Thymus (tissue), 11 donors: ENCODE results near the gene FBXW11. TPM values are rescaled to one million over a fixed set of nuclear protein-coding genes. Genes with fewer than 3 reads are reported as not detected.

Source experiments
- DNase-seq, 9 donors: peaks; one replicate each; pipeline ENCODE4 v3.0.0-alpha.2; 2013; ENCODE audit warnings: low spot score in 9 of 9, low read depth in 6 of 9, missing footprints in 1 of 9
- H3K27ac ChIP-seq, 2 donors: one replicate each; pipeline ENCODE4 v1.5.1; 2013; ENCODE audit warnings: control low read depth in 1 of 2, low read depth in 1 of 2, low read length in 1 of 2, mild to moderate bottlenecking in 1 of 2, moderate library complexity in 1 of 2
- H3K27me3 ChIP-seq, 2 donors: one replicate each; pipeline ENCODE4 v1.5.1; 2013; ENCODE audit warnings: low read length in 1 of 2; ENCODE audit not compliant: control insufficient read depth in 2 of 2, insufficient read depth in 1 of 2
- H3K36me3 ChIP-seq, 2 donors: one replicate each; pipeline ENCODE4 v1.5.1; 2013; ENCODE audit warnings: low read length in 1 of 2, mild to moderate bottlenecking in 1 of 2, moderate library complexity in 1 of 2; ENCODE audit not compliant: control insufficient read depth in 2 of 2, insufficient read depth in 2 of 2
- H3K4me1 ChIP-seq, 2 donors: one replicate each; pipeline ENCODE4 v1.5.1; 2013; ENCODE audit warnings: low read length in 2 of 2; ENCODE audit not compliant: control insufficient read depth in 2 of 2, insufficient read depth in 2 of 2
- H3K4me3 ChIP-seq, 2 donors: one replicate each; pipeline ENCODE4 v1.5.1; 2013; ENCODE audit warnings: low read length in 2 of 2, control low read depth in 1 of 2, mild to moderate bottlenecking in 1 of 2
- H3K9me3 ChIP-seq, 2 donors: one replicate each; pipeline ENCODE4 v1.5.1; 2013; ENCODE audit warnings: low read length in 1 of 2, mild to moderate bottlenecking in 1 of 2; ENCODE audit not compliant: control insufficient read depth in 2 of 2, insufficient read depth in 1 of 2
- WGBS: extraction: QIAGEN DNeasy Blood & Tissue Kit; methylation state at CpG from one replicate; pipeline ENCODE4 v1.1.7; 2013; 5-methylcytosine and 5-hydroxymethylcytosine counted together
- polyA plus RNA-seq: library from polyadenylated mRNA; stranded (reverse); fragments of 200-250 nt; gene quantifications from one replicate; pipeline ENCODE4 v1.2.3, GENCODE V29; 2013
- total RNA-seq: library from RNA; stranded (reverse); fragments of 120-200 nt; gene quantifications from one replicate; pipeline ENCODE4 v1.2.4, GENCODE V29; 2013
- donor health status: healthy.

Gene FBXW11
- total and polyA plus RNA-seq, 2 donors: 12.5 to 27.5 TPM

DNA sequence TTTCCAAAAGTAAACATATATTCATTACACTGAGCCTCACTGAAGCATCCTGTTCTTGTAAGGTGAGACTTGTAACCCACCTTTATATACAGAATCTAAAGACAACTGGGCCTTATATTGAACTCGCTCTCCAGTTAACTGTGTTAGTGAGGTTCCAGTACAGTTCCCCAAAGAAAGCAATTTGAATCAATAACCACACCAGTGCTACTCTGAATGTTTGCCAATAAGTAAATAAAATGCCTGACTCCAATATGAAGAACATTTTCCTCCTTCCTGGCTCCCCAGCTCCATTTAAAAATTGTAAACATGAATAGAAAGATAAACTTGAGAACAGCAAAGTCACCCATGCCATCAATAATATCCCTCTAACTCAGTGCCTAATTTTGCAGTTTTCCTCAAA lies 50.1 kb downstream of the FBXW11 start:
- Histone ChIP-seq H3K36me3 (no peaks in the 10 kb centered on the region), H3K27ac (no peak overlapping the region), H3K4me1 (peaks cover 7 to 18% of the 10 kb centered on the region in 2 donors), H3K4me3 (no peak overlapping the region), H3K9me3 (no peaks in the 10 kb centered on the region), H3K27me3 (no peaks in the 10 kb centered on the region)
- no peak for DNase-seq
- 92% methylated on average over 1 of the region's 1 CpG for WGBS

GRCh38 chr5:171955761-171956160 lies 50.7 kb downstream of the FBXW11 start:
- 93% methylated on average over 4 of the region's 4 CpGs for WGBS
- Histone ChIP-seq H3K27me3 (no peaks in the 10 kb centered on the region), H3K36me3 (no peaks in the 10 kb centered on the region), H3K27ac (no peak overlapping the region), H3K4me1 (peaks cover 7 to 18% of the 10 kb centered on the region in 2 donors), H3K9me3 (no peaks in the 10 kb centered on the region), H3K4me3 (no peak overlapping the region)
- DNase-seq: no peak

- H3K27me3 ChIP-seq: no peaks in the 10 kb centered on the region
- H3K4me1 ChIP-seq: peaks cover 7 to 18% of the 10 kb centered on the region in 2 donors
- H3K27ac ChIP-seq: no peak overlapping the region
- 95% methylated on average over 1 of the region's 1 CpG for WGBS
- H3K9me3 ChIP-seq: no peaks in the 10 kb centered on the region
- no peak for DNase-seq
- H3K36me3 ChIP-seq: no peaks in the 10 kb centered on the region
- H3K4me3 ChIP-seq: no peak overlapping the region
These were observed 51.7 kb downstream of the FBXW11 start for GRCh38 chr5:171954721-171955120.

DNA sequence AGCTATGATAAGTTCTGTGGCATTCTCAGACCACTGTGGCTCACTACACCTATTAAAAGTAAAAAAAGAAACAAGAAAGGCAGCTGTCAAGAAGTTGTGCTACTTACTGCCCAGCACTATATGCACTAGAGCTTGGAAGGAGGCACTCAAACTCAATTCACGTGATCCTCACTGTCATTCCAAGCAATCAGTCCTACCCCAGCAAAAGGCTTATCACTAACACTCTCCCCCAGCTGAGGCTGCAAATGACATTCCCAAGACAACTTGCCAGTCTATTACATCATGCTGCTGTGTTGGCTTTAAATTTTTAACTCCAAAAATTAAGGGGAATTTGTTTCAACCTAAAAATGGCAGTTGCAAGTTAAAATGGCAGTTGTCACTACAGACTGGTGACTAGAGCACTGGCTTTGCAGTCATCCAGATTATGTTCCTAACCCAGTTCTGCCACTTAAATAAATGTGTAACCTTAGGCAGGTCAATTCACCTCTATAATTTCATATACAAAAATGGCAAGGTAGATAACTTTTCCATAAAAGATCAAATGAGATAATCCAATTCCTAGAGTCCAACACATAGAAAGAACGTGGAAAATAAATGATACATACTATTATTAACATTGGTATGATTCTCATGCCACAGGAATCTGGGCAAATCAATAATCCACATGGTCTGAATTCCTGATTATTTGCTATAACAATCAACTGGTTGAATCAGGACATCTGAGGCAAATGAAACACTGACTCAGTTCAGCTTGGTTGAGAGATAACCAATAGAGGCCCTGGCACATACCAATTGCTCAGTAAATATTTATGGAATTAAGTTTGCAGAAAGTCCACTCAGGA lies 52.4 kb downstream of the FBXW11 start:
- Histone ChIP-seq H3K36me3 (no peaks in the 10 kb centered on the region), H3K27me3 (no peaks in the 10 kb centered on the region), H3K9me3 (no peaks in the 10 kb centered on the region), H3K4me3 (no peak overlapping the region), H3K27ac (no peak overlapping the region), H3K4me1 (peaks cover 7 to 18% of the 10 kb centered on the region in 2 donors)
- WGBS: 96% methylated on average over 2 of the region's 2 CpGs
- no peak for DNase-seq

- Histone ChIP-seq H3K4me1 (peaks cover 4 to 7% of the 10 kb centered on the region in 2 donors), H3K27ac (no peak overlapping the region), H3K9me3 (no peaks in the 10 kb centered on the region), H3K27me3 (no peaks in the 10 kb centered on the region), H3K36me3 (no peaks in the 10 kb centered on the region), H3K4me3 (no peak overlapping the region)
- WGBS: 65% methylated on average over 5 of the region's 5 CpGs
- DNase-seq: no peak
These were observed 54.4 kb downstream of the FBXW11 start for GRCh38 chr5:171952021-171952420.

DNA sequence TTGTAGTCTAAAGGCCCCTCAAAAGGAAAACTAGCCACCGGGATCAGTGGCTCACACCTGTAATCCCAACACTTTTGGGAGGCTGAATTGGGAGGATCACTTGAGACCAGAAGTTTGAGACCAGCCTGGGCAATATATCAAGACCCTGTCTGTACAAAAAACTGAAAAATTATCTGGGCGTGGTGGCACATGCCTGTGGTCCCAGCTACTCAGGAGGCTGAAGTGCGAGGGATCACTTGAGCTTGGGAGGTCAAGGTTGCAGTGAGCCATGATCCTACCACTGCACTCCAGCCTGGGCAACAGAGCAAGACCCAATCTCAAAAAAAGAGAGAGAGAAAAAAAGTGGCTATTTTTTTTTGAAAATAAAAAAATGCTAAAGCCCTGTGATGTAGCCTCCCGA lies 55.2 kb downstream of the FBXW11 start:
- 74% methylated on average over 4 of the region's 4 CpGs for WGBS
- H3K36me3 ChIP-seq: no peaks in the 10 kb centered on the region
- no peak overlapping the region for H3K27ac ChIP-seq
- H3K9me3 ChIP-seq: no peaks in the 10 kb centered on the region
- H3K27me3 ChIP-seq: no peaks in the 10 kb centered on the region
- DNase-seq: no peak
- H3K4me3 ChIP-seq: no peak overlapping the region
- H3K4me1 ChIP-seq: no peaks in the 10 kb centered on the region

DNA sequence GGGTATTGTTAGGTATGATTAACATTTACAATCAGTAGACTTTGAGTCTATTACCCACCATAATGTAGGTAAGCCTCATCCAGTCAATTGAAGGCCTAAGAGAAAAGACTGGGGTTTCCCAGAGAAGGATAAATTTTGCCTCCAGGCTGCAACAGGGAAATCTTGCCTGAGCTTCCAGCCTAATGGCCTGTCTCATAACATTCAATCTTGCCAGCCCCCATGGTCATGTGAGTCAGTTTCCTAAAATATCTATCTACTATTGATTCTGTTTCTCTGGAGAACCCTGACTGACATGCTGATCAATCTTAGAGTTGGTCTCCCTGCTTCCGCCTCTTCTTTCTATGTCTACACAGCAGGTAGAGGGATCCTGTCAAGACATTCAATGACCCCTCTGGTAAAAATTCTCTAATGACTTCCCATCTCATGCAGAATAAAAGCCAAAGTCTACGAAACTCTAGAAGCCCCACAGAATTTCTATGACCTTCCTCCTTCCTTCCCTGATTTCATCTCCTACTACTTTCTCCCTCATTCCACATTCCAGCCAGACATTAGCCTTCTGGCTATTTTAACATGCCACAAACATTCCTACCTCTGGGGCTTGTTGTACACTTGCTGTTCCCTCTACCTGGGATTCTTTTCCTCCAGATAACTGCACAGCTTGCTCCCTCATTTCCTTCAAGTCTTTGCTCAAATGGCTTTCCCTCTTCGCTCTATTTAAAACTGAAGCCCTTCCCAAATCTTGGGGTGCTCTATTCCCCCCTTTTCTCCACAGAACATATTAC lies 60.2 kb downstream of the FBXW11 start:
- Histone ChIP-seq H3K4me1 (no peaks in the 10 kb centered on the region), H3K27ac (no peak overlapping the region), H3K4me3 (no peak overlapping the region), H3K36me3 (no peaks in the 10 kb centered on the region), H3K27me3 (no peaks in the 10 kb centered on the region), H3K9me3 (no peaks in the 10 kb centered on the region)
- no peak for DNase-seq
- 97% methylated on average over 3 of the region's 3 CpGs for WGBS

DNA sequence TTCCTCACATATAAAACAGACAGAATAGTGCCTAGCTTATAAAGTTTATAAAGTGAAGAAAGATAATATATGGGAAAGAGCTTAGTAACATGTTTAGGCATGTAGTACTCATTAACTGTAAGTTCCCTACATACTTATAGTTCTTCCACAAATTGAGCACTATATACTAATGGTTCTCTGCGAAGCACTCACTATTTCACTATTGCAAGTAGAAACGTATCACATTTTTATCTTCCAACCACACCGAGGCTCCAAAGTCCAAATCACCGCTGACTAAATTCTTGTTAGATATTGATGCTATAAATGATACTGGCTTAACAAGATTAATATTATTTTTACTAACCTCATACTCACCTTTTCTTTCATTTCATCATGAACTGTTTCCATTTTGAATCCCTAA lies 61.0 kb downstream of the FBXW11 start:
- Histone ChIP-seq H3K4me1 (no peaks in the 10 kb centered on the region), H3K27ac (no peak overlapping the region), H3K27me3 (no peaks in the 10 kb centered on the region), H3K36me3 (no peaks in the 10 kb centered on the region), H3K9me3 (no peaks in the 10 kb centered on the region), H3K4me3 (no peak overlapping the region)
- DNase-seq: no peak
- WGBS: 96% methylated on average over 4 of the region's 4 CpGs

DNA sequence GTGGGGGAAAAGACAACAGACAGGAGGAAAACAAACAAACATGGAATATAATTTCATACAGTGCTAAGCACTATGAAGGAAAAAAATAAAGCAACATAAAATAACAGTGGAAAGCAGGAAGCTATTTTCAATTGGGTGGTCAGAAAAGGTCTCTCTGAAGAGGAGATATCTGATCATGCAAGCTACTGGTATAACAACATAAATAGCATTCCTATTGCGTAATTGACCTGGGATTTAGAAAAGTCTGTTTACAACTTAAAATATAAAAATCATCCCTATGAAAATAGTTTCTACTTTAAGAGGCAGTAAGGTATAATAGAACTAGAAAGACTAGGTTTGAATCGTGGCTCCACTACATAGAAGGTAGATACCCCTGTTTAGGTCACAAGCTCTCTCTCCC lies 61.4 kb downstream of the FBXW11 start:
- 94% methylated on average over 2 of the region's 2 CpGs for WGBS
- H3K27ac ChIP-seq: no peak overlapping the region
- H3K9me3 ChIP-seq: no peaks in the 10 kb centered on the region
- H3K4me1 ChIP-seq: no peaks in the 10 kb centered on the region
- H3K36me3 ChIP-seq: no peaks in the 10 kb centered on the region
- no peaks in the 10 kb centered on the region for H3K27me3 ChIP-seq
- no peak for DNase-seq
- H3K4me3 ChIP-seq: no peak overlapping the region
